DOHH2 (cell line): ENCODE data around the gene ATP13A3.

Experiments used
- H3F3A ChIP-seq: fragments of 200-600 bp; sonication (generic), shearing (Covaris generic); 2 replicates; pipeline ENCODE4 v1.6.0; 2016; ENCODE audit warnings: antibody characterized with exemption, mild to moderate bottlenecking; ENCODE audit not compliant: control insufficient read depth, insufficient read depth
- H3K27ac ChIP-seq: fragments of 200-600 bp; sonication (generic); 2 replicates; pipeline ENCODE4 v1.5.1; 2014; ENCODE audit warnings: low read depth, mild to moderate bottlenecking, low read length, moderate library complexity
- H3K27me3 ChIP-seq: fragments of 200-600 bp; sonication (generic); 2 replicates; pipeline ENCODE4 v1.6.1; 2014; ENCODE audit warnings: mild to moderate bottlenecking, low read length, mixed read lengths; ENCODE audit not compliant: control insufficient read depth
- H3K36me3 ChIP-seq: fragments of 200-600 bp; sonication (generic); 2 replicates; pipeline ENCODE4 v1.6.1; 2014; ENCODE audit warnings: mild to moderate bottlenecking, low read length, moderate library complexity, mixed read lengths; ENCODE audit not compliant: control insufficient read depth
- H3K4me1 ChIP-seq: fragments of 200-600 bp; sonication (generic); 2 replicates; pipeline ENCODE4 v1.6.1; 2014; ENCODE audit warnings: mild to moderate bottlenecking, low read length, mixed read lengths; ENCODE audit not compliant: control insufficient read depth
- H3K4me2 ChIP-seq: fragments of 200-600 bp; sonication (generic); 2 replicates; pipeline ENCODE4 v1.6.0; 2014; ENCODE audit warnings: mild to moderate bottlenecking, low read length, moderate library complexity
- H3K4me3 ChIP-seq: fragments of 200-600 bp; sonication (generic); 2 replicates; pipeline ENCODE4 v1.5.1; 2014; ENCODE audit warnings: mild to moderate bottlenecking, low read length, mixed read lengths
- H3K79me2 ChIP-seq: fragments of 200-600 bp; sonication (generic); 2 replicates; pipeline ENCODE4 v1.6.1; 2014; ENCODE audit warnings: mild to moderate bottlenecking, low read length, mixed read lengths; ENCODE audit not compliant: control insufficient read depth
- H3K9me2 ChIP-seq: fragments of 200-600 bp; sonication (generic); replicated peaks from 2 replicates; pipeline ENCODE4 v1.6.1; 2014; ENCODE audit warnings: mild to moderate bottlenecking, low read length, mixed read lengths; ENCODE audit not compliant: control insufficient read depth
- H3K9me3 ChIP-seq: fragments of 200-600 bp; sonication (generic); 2 replicates; pipeline ENCODE4 v1.6.1; 2014; ENCODE audit warnings: antibody characterized with exemption, low read length, mixed read lengths; ENCODE audit not compliant: control insufficient read depth, insufficient read depth
- H4K20me1 ChIP-seq: fragments of 200-600 bp; sonication (generic); 2 replicates; pipeline ENCODE4 v1.6.0; 2014; ENCODE audit warnings: low read depth, mild to moderate bottlenecking, antibody characterized with exemption, low read length, moderate library complexity; ENCODE audit not compliant: control insufficient read depth, insufficient read depth
- CTCF ChIP-seq: fragments of 200-600 bp; sonication (generic); IDR thresholded peaks from one replicate; pipeline ENCODE4 v1.5.1; 2014; ENCODE audit warnings: antibody characterized with exemption, mild to moderate bottlenecking, low read depth, low read length; ENCODE audit not compliant: poor library complexity, severe bottlenecking
- EZH2phosphoT487 ChIP-seq: fragments of 200-600 bp; sonication (generic); IDR thresholded peaks from 2 replicates; pipeline ENCODE4 v1.6.1; 2017; ENCODE audit warnings: borderline replicate concordance, mild to moderate bottlenecking, antibody characterized with exemption, low read length, moderate library complexity, mixed read lengths

Gene ATP13A3

GRCh38 chr3:194401868-194402329 lies 84.9 kb downstream of the ATP13A3 start:
- no peak overlapping the region for H3K27ac ChIP-seq
- peaks cover 16% of the 10 kb centered on the region for H3K36me3 ChIP-seq
- H3F3A ChIP-seq = peaks cover 13% of the 10 kb centered on the region
- H3K9me2 ChIP-seq = no peaks in the 10 kb centered on the region
- no peaks in the 10 kb centered on the region for H3K9me3 ChIP-seq
- peaks cover 5% of the 10 kb centered on the region; the same call in 1 of the 2 replicates for H4K20me1 ChIP-seq
- no peak overlapping the region for H3K4me2 ChIP-seq
- H3K79me2 ChIP-seq = no peaks in the 10 kb centered on the region
- TF ChIP-seq EZH2phosphoT487 (no peak), CTCF (no peak)
- peaks cover 25% of the 10 kb centered on the region for H3K27me3 ChIP-seq
- H3K4me3 ChIP-seq = no peak overlapping the region
- no peaks in the 10 kb centered on the region; the same call in 1 of the 2 replicates for H3K4me1 ChIP-seq

GRCh38 chr3:194401346-194401745 lies 85.5 kb downstream of the ATP13A3 start:
- H3K4me1 ChIP-seq = no peaks in the 10 kb centered on the region; the same call in 1 of the 2 replicates

GRCh38 chr3:194399874-194400411 lies 86.9 kb downstream of the ATP13A3 start:
- no peak overlapping the region for H3K4me3 ChIP-seq
- H3K9me2 ChIP-seq = no peaks in the 10 kb centered on the region
- H4K20me1 ChIP-seq = peaks cover 5% of the 10 kb centered on the region; the same call in 1 of the 2 replicates
- no peak overlapping the region for H3K27ac ChIP-seq
- no peaks in the 10 kb centered on the region; the same call in 1 of the 2 replicates for H3K4me1 ChIP-seq
- peaks cover 43% of the 10 kb centered on the region for H3K27me3 ChIP-seq
- H3K9me3 ChIP-seq = no peaks in the 10 kb centered on the region
- H3K79me2 ChIP-seq = no peaks in the 10 kb centered on the region
- peaks cover 6% of the 10 kb centered on the region for H3F3A ChIP-seq
- H3K36me3 ChIP-seq = peaks cover 9% of the 10 kb centered on the region
- TF ChIP-seq CTCF (no peak), EZH2phosphoT487 (no peak)
- no peak overlapping the region for H3K4me2 ChIP-seq

More at GRCh38 chr3:194401346-194401745, 85.5 kb downstream of the ATP13A3 start:
- Histone ChIP-seq H3K36me3 (peaks cover 16% of the 10 kb centered on the region), H3K4me2 (no peak overlapping the region), H3K4me3 (no peak overlapping the region), H3K9me3 (no peaks in the 10 kb centered on the region), H3F3A (peaks cover 13% of the 10 kb centered on the region), H3K27ac (no peak overlapping the region), H3K9me2 (no peaks in the 10 kb centered on the region), H3K79me2 (no peaks in the 10 kb centered on the region), H4K20me1 (peaks cover 5% of the 10 kb centered on the region; the same call in 1 of the 2 replicates), H3K27me3 (peaks cover 31% of the 10 kb centered on the region)
- no peak for TF ChIP-seq CTCF
- no peak for TF ChIP-seq EZH2phosphoT487
